ENCODE data around the gene EML4.

GRCh38 chr2:42192652-42193566, 23.8 kb downstream of the EML4 start:
- no peak for TF ChIP-seq STAT6 (CRISPR knock-in tag; IDR thresholded peaks at IDR 0.05)
- TF ChIP-seq SRSF9 (IDR thresholded peaks at IDR 0.05; ENCODE audit: borderline replicate concordance, low read depth, low read length), result no peak
- no peak for TF ChIP-seq RAD21 (CRISPR knock-in tag; conservative IDR thresholded peaks at IDR 0.05 in 1 of 2, IDR thresholded peaks at IDR 0.05 in 1 of 2)
- TF ChIP-seq REST (IDR thresholded peaks at IDR 0.05; ENCODE audit: borderline replicate concordance), result no peak
- no peak for TF ChIP-seq REST (CRISPR knock-in tag; IDR thresholded peaks at IDR 0.05; ENCODE audit: low read depth)
- TF ChIP-seq LEF1 (IDR thresholded peaks at IDR 0.05), result no peak
- TF ChIP-seq THRA (IDR thresholded peaks at IDR 0.05), result no peak
- TF ChIP-seq KLF10 (CRISPR knock-in tag; IDR thresholded peaks at IDR 0.05), result no peak
